ENCODE data around the gene EFEMP1. TPM values are rescaled to one million over a fixed set of nuclear protein-coding genes. Genes with fewer than 3 reads are reported as not detected.

The EFEMP1 gene
- total and polyA plus RNA-seq, 9 of the 15 experiments (the other 6 are each of a cell fraction or from before 2014, with no cell fraction given), result 0.05 to 6.2 (median 0.22) TPM

DNA sequence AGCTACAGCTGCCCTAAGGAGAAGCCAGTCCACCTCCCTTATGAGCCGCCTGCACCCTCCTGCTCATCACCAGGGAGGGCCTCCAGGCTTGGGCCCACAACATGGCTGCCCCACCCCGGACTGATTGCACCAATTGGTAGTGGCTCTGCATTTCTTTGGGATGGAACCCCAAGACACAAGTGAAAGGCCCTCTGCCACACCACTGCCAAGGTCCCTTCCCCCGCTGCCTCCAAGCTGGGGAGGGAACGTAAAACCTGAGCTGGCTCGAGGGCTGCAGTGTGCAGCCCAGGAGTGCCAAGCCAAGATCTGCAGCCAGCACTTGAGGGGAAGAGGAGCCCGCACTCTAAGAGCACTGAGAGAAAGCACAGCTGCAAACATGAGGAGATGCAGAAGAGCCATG lies 97.3 kb downstream of the EFEMP1 start:
- BruUV-seq (replicated peaks), result no TSS peak
- Histone ChIP-seq H3K9me1 (ENCODE audit: control insufficient read depth, insufficient read depth, low read length) (no peaks in the 10 kb centered on the region), H3K4me1 (replicated peaks in 1 of 2; ENCODE audit: control insufficient read depth in 2 of 2, insufficient read depth in 2 of 2, low read length in 2 of 2) (peaks cover 3 to 13% of the 10 kb centered on the region in 2 experiments; a peak in 2 of 5 replicates), H2AFZ (ENCODE audit: low read depth, low read length) (no peak overlapping the region), H3K79me2 (ENCODE audit: control insufficient read depth, insufficient read depth, low read length) (no peaks in the 10 kb centered on the region), H3K27me3 (ENCODE audit: control insufficient read depth in 2 of 2, insufficient read depth in 2 of 2, low read length in 2 of 2) (no peaks in the 10 kb centered on the region), H4K20me1 (replicated peaks; ENCODE audit: control insufficient read depth, insufficient read depth, low read length) (no peaks in the 10 kb centered on the region), H3K36me3 (ENCODE audit: control insufficient read depth, insufficient read depth, low read length) (no peaks in the 10 kb centered on the region), H3K4me3 (no peak overlapping the region), H3K4me2 (ENCODE audit: insufficient read depth, low read length) (no peak overlapping the region), H3K9me3 (replicated peaks; ENCODE audit: control insufficient read depth, insufficient read depth, low read depth, low read length) (no peaks in the 10 kb centered on the region), H3K9ac (ENCODE audit: insufficient read depth in 1 of 2, low read depth in 2 of 2, low read length in 2 of 2) (no peak overlapping the region), H3K27ac (ENCODE audit: extremely low read depth, low read depth, low read length) (no peak overlapping the region)
- FAIRE-seq, result no peak
- intact Hi-C loops (cut with micrococcal nuclease) (no loop called here), in situ Hi-C loops (cut with MboI) (no loop called here)
- TF ChIP-seq ESRRB (CRISPR knock-in tag; IDR thresholded peaks at IDR 0.05; ENCODE audit: borderline replicate concordance) (no peak), ZFP36 (IDR thresholded peaks at IDR 0.05; ENCODE audit: low read depth, low read length, partially characterized antibody) (no peak), ZNF184 (CRISPR knock-in tag; IDR thresholded peaks at IDR 0.05) (no peak)
- TF ChIP-seq, protein P1, sequence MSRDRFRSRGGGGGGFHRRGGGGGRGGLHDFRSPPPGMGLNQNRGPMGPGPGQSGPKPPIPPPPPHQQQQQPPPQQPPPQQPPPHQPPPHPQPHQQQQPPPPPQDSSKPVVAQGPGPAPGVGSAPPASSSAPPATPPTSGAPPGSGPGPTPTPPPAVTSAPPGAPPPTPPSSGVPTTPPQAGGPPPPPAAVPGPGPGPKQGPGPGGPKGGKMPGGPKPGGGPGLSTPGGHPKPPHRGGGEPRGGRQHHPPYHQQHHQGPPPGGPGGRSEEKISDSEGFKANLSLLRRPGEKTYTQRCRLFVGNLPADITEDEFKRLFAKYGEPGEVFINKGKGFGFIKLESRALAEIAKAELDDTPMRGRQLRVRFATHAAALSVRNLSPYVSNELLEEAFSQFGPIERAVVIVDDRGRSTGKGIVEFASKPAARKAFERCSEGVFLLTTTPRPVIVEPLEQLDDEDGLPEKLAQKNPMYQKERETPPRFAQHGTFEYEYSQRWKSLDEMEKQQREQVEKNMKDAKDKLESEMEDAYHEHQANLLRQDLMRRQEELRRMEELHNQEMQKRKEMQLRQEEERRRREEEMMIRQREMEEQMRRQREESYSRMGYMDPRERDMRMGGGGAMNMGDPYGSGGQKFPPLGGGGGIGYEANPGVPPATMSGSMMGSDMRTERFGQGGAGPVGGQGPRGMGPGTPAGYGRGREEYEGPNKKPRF (IDR thresholded peaks at IDR 0.05; ENCODE audit: low read depth, low read length), result no peak
- 35% methylated on average over 6 of the region's 6 CpGs for WGBS (ENCODE audit: insufficient coverage, low coverage, missing lambda C conversion rate)
- DNase-seq (ENCODE audit: extremely low read depth in 1 of 4, low spot score in 3 of 4), result no peak
- ATAC-seq, result no peak
- POLR2A ChIA-PET, result interaction anchor here (1.0 kb wide), 1 partner anchor 78 kb away, joined by 3 read pairs; no protein-coding TSS in a partner anchor
- CTCF ChIA-PET (ENCODE audit: low intra/inter-chr PET ratio), result no interaction called here

All from K562 (cell line).